Gastroesophageal sphincter (tissue), 3 donors: ENCODE data around the gene WFDC9.

Experiments used
- CTCF ChIP-seq, 4 experiments: fragments of 200-600 bp in 2 of 4; fragments of 450-650 bp in 2 of 4; sonication (generic) in 1 of 4; IDR thresholded peaks; one replicate each; pipeline ENCODE4 v1.5.1; 2017 to 2019; ENCODE audit warnings: antibody characterized with exemption in 4 of 4, mild to moderate bottlenecking in 2 of 4, moderate library complexity in 2 of 4
- POLR2A ChIP-seq, 2 donors: fragments of 450-650 bp; IDR thresholded peaks; one replicate each; pipeline ENCODE4 v1.6.1; 2017; ENCODE audit warnings: antibody characterized with exemption in 2 of 2, mild to moderate bottlenecking in 2 of 2, moderate library complexity in 1 of 2

- no peak for TF ChIP-seq CTCF (IDR thresholded peaks at IDR 0.05)
- TF ChIP-seq POLR2A (IDR thresholded peaks at IDR 0.05): no peak
Measured at GRCh38 chr20:45621593-45621992, 9.5 kb downstream of the WFDC9 start.
